Pons (tissue), 1 donor: ENCODE measurements around the gene PIGR.

Source experiments
- DNase-seq: peaks from one replicate; pipeline ENCODE4 v3.0.0-alpha.2; 2016; ENCODE audit warnings: low spot score

PIGR gene

GRCh38 chr1:206909883-206910318 lies 36.4 kb downstream of the PIGR start:
- no peak for DNase-seq

- DNase-seq = no peak
Measured at GRCh38 chr1:206909161-206909882, 36.9 kb downstream of the PIGR start.

GRCh38 chr1:206908038-206908437 lies 38.2 kb downstream of the PIGR start:
- no peak for DNase-seq

- DNase-seq = no peak
Measured at GRCh38 chr1:206907304-206907991, 38.8 kb downstream of the PIGR start.

GRCh38 chr1:206905295-206906164 lies 40.7 kb downstream of the PIGR start:
- no peak for DNase-seq

- no peak for DNase-seq
Measured at GRCh38 chr1:206904423-206905142, 41.7 kb downstream of the PIGR start.

GRCh38 chr1:206903687-206904086 lies 42.6 kb downstream of the PIGR start:
- DNase-seq = no peak

GRCh38 chr1:206902702-206903101 lies 43.6 kb downstream of the PIGR start:
- no peak for DNase-seq

- no peak for DNase-seq
Measured at GRCh38 chr1:206901944-206902343, 44.3 kb downstream of the PIGR start.

- DNase-seq = no peak
Measured at GRCh38 chr1:206900149-206900548, 46.1 kb downstream of the PIGR start.

- no peak for DNase-seq
Measured at GRCh38 chr1:206899717-206900116, 46.5 kb downstream of the PIGR start.

GRCh38 chr1:206898915-206899431 lies 47.3 kb downstream of the PIGR start:
- no peak for DNase-seq

- DNase-seq = no peak
Measured at GRCh38 chr1:206898089-206898914, 48.0 kb downstream of the PIGR start.

GRCh38 chr1:206897175-206897574 lies 49.1 kb downstream of the PIGR start, which contains the start of gene IL24:
IL24 (plus strand) TSS chr1:206897443; CDS start chr1:206897833, 390 bp downstream.
- no peak for DNase-seq

GRCh38 chr1:206896261-206896660 lies 50.0 kb downstream of the PIGR start:
- no peak for DNase-seq

- DNase-seq = no peak
Measured at GRCh38 chr1:206895837-206896242, 50.4 kb downstream of the PIGR start.

- no peak for DNase-seq
Measured at GRCh38 chr1:206895325-206895724, 50.9 kb downstream of the PIGR start.

- DNase-seq = no peak
Measured at GRCh38 chr1:206893380-206893779, 52.9 kb downstream of the PIGR start.

- no peak for DNase-seq
Measured at GRCh38 chr1:206892351-206892984, 53.8 kb downstream of the PIGR start.

GRCh38 chr1:206891412-206891811 lies 54.9 kb downstream of the PIGR start:
- no peak for DNase-seq
